Activated CD4-positive, alpha-beta T cell treated with anti-CD3 and anti-CD28 coated beads, Interleukin-2, amount 50 U/mL, for 48 hours (primary cell): Measurements from ENCODE around the gene MYH10.
"Not testable (repeated sequence)": the region's sequence is repeated elsewhere in the genome, so short reads cannot be mapped to it uniquely, and the experiment has no call there.

Experiments used
- DNase-seq, 2 experiments: peaks; one replicate each; pipeline ENCODE4 v3.0.0-alpha.2; 2020

The MYH10 gene

GRCh38 chr17:8542599-8543502 lies 87.7 kb downstream of the MYH10 start:
- no peak for DNase-seq

DNA sequence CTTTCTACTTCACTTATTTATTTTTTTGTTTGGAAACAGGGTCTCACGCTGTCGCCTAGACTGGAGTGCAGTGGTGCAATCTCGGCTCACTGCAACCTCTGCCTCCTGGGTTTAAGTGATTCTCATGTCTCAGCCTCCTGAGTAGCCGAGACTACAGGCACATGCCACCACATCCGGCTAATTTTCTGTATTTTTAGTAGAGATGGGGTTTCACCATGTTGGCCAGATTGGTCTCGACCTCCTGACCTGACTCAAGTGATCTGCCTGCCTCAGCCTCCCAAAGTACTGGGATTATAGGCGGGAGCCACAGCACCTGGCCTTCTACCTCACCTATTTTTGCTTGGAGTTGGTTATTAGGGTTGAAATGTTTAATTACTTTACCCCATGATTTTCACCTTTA lies 90.5 kb downstream of the MYH10 start:
- not testable (repeated sequence) for DNase-seq

- DNase-seq: peak; percentile 5 to 10
These were observed 92.8 kb downstream of the MYH10 start for GRCh38 chr17:8537734-8538133.

DNA sequence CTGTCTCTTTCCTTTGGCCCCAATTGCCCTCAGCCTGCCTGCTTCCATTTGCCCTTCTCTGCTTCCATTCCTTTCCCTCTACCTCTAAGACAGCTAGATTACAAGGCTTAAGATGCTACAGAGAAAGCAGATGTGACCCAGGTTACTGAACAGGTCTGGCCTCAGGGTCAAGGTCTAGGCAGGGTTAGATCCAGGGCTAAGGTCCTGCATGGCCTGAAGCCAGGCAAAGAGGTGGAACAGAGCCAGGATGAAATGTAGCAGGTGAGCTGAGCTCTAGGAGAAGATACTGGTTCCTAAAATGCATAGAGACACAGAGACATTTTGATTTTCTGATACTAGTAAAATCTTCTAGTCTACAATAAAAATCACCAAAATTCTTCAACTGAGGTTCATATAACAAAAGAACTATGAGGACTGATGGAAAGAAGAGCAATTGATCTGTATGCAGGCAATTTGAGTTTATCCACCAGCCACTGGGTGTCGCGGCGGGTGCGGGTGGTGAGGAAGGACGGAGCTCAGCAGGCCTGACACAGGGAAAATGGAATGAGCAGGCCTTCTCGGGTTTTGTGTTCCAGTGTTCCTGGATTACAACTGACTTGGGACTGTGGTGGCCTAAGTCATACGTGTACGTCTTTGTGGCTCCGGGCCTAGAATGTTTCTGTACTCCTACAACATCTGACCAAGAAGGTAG lies 95.9 kb downstream of the MYH10 start:
- no peak for DNase-seq

GRCh38 chr17:8532021-8532420 lies 98.5 kb downstream of the MYH10 start:
- no peak for DNase-seq

DNA sequence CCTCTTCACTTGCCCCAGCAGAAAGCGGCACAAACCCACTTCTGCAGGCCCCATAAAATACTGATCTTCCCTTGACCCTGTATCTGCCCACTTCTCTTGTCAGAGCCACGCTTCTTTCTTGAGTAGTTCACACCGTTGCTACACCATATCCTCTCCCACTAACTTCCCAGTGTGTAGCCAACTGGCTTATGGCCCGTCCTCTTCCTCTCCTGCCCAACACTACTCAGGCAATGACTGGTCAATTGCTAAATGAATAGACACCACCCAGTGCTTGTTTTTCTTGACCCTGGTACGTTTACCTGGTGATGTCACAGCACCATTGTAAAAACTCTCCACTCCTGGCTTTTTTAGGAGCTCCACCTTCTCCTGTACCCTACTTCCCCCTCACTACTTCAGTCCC lies 107.9 kb downstream of the MYH10 start:
- no peak for DNase-seq

- DNase-seq: no peak
These were observed 109.5 kb downstream of the MYH10 start for GRCh38 chr17:8520981-8521380.

DNA sequence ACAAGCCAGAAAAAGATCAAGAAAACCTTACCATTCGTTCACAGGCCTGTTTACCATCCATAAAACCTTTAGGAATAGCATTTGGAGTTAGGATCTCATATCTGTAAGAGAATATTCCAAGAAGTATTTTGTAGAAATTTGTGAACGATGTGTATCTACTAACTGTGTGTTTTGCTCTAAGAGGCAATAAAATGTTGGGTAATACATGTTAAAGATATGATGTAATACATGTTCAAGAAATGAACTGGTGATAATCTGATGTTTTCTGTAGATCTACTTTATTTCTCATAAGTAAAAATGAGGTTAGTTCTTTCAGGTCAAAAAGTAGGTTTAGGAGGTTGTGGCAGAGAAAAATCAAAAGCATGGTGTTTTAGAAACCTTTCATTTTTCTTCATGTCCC lies 111.7 kb downstream of the MYH10 start:
- no peak for DNase-seq

DNA sequence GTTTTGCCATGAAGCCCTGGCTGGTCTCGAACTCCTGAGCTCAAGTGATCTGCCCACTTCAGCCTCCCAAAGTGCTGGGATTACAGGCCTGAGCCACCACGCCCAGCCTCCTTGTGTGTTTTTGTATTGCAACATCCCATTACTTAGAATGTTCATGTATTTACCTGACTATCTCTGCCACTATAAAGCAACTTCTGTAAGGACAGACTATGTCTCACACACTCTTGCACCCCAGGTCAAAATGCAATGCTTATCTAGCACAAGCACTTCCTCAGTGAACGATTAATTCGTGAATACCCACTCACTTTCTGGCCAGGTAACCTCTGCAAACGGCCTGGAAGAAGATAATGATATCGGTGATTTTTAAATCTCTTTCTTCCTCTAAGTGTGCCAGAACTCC lies 112.2 kb downstream of the MYH10 start:
- DNase-seq: no peak

DNA sequence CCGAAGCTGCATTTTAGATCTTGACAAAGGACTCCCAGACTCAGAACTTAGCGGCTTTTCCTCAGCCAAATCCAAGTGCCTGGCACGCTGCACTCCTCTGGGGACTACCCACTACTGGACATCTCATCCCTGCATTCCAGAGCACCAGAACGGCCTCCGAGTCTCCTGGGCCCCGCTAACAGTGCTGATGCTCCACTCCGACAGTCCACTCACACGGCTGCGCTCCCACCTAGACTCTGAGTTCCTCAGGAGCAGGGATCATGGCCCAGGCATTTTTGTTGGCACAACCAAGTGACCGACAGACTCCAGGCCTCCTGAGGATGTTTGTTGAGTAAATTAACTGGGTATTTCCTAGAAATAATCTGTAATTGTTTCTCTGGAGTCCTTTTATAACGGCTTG lies 115.7 kb downstream of the MYH10 start:
- DNase-seq: no peak

- DNase-seq: no peak
These were observed 124.4 kb downstream of the MYH10 start for GRCh38 chr17:8506145-8506544.

GRCh38 chr17:8504460-8505207 lies 125.9 kb downstream of the MYH10 start:
- DNase-seq: no peak

DNA sequence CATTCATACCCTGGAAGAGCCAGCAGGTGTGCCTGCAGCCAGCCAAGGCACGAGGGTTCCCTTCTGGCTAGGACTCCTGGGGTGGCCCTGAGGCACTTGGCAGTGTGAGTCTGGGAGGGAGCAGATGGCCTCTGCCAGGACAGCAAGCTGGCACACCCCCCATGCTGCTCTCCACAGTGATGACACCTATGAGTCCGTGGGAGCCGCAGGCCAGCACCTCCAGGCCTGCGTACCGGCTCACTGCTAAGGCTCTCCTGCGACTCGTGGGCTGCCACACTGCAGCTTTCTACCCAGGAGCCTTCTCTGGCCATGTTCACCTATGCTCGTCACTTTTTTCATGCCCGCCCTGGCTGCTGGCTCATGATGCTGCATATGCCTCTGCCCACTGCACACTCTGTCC lies 126.7 kb downstream of the MYH10 start:
- no peak for DNase-seq

- DNase-seq: no peak
These were observed 127.2 kb downstream of the MYH10 start for GRCh38 chr17:8503368-8503767.

DNA sequence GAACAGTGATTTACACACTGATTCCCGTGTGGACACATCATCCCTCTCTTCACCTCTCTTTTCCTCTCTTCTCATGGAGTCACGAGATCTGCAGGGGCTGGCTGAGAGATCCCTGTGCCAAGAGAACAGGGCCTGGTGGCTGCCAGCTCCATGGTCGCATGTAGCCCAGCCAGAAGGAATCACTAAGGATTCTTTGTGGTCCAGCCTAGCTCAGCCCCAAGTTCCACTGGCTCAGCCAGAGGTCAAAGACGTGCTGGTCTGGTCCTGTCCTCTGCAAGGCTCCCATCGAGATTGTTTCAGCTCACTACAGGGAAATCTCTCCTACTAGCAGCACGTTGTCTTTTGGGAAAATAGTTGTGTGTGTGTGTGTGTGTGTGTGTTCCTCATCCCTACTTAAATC lies 128.4 kb downstream of the MYH10 start:
- no peak for DNase-seq

GRCh38 chr17:8500609-8501008 lies 129.9 kb downstream of the MYH10 start:
- DNase-seq: no peak

- DNase-seq: no peak
These were observed 130.9 kb downstream of the MYH10 start for GRCh38 chr17:8499614-8500013.

GRCh38 chr17:8499171-8499570 lies 131.4 kb downstream of the MYH10 start:
- DNase-seq: no peak

DNA sequence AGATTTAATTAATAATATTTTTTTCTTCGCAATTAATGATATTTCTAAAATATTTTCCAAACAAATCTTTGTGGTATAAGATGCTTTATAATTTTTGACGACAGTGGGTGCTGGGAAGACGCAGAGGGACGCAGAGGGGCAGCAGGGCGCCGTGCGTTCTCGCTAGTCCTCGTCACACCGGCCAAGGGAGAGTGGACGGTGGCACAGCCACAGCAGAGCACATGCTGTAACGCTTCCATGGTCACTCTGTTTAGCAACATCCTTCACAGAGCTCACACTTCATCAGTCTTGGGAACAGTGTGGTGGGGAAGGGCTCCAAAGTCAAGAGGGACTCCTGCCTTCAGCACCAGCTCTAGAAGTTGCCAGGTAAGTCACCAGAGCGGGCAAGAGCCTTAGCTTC lies 134.4 kb downstream of the MYH10 start:
- no peak for DNase-seq

- DNase-seq: no peak
These were observed 135.9 kb downstream of the MYH10 start for GRCh38 chr17:8494506-8495111.

- DNase-seq: no peak
These were observed 136.5 kb downstream of the MYH10 start for GRCh38 chr17:8494021-8494420.

DNA sequence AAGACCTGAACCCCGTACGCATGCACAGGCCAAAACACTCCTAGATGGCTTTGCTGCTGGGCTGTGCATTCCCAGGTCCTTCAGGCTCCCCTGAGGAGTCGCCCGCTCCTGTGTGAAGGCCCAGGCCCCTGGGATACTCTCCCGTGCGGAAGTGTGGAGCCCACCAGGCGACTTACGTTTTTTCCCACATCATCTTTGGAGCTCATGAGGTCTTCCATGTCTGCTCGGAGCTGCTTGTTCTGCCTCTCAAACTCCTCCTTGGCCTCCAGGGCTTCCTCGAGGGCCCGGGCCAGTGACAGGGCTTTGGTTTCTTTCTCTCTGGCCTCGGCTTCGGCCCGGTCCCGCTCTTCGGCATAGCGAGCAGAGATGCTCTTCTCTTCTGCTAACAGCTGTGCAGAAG lies 138.4 kb downstream of the MYH10 start:
- no peak for DNase-seq
